ENCODE measurements around the gene CCP110. TPM values are rescaled to one million over a fixed set of nuclear protein-coding genes. Genes with fewer than 3 reads are reported as not detected.
A peak's percentile ranks its signal among the peaks of the same experiment; 100 is the strongest.
"Not testable (repeated sequence)": the region's sequence is repeated elsewhere in the genome, so short reads cannot be mapped to it uniquely, and the experiment has no call there.

The CCP110 gene
- total RNA-seq, 1 donor from 2014 or later: 36.9 TPM

DNA sequence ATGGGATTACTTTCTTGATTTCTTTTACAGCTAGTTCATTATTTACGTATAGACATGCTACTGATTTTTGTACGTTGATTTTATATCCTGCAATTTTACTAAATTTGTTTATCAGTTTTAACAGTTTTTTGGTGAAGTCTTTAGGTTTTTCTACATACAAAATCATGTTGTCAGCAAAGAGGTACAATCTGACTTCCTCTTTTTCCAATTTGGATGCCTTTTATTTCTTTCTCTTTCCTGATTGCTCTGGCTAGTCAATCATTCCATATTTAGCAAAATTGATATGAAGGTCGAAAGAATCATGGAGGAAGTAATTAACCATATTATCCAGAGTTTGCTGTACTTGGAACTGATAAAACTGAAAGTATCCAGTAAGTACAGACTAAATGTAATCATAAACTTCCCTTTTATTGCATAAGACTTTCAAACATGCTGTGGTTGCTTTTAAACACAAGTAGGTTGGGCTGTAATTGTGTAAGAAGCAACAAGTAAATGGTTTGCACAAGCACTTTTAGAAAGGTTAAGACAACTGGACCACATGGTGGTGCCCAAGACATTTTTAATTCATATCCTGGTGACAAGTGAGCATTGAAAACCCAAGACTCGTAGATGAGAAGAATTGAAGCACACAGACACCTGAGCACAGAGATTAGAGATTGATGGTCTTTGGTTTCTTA, 10.2 kb upstream of the CCP110 start:
- no peak for DNase-seq

DNA sequence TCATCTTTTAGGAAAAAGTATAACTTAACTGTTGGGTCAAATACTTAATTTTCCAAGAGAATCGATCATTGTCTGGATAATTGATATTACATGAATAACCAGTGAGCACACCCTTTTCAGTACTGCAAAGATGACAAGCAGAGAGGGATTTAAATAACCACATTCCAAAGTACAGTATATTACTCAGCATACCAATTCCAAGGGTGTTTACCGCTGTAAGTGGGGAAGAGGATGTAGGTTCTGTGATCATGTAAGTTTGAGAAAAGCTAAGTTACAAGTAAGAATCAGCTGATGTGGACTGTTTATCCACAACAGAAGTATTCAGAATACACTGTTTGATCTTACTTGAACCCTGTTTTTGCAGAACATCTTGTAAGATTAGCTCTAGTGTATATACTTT, 8.0 kb upstream of the CCP110 start:
- DNase-seq: no peak

DNA sequence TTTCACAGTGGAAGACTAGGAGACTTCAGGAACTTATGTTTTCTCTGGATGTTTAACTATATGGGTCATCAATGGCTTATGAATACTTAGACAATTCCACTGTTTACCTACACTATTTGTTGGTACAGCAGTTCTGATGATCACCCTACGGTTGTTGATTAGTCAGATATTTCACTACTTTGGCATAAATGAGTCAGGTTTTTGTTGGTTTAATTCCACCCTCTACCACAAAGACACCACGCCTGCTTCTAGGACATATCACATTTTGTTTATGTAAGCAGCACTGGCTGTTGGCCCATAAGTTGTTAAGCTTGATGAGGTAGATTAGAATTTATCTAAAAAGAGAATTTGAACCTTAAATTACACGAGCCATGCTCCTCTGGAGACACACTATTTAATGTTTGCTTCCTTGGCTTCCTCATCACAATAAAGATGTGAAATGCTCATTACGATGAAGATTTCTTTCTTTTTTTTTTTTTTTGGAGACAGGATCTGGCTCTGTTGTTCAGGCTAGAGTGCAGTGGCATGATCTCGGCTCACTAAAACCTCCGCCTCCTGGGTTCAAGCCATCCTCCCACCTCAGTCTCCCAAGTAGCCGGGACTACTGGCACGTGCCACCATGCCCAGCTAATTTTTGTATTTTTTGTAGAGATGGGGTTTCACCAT, 6.2 kb upstream of the CCP110 start:
- DNase-seq: no peak

- DNase-seq: no peak
Observed at GRCh38 chr16:19518388-19518787, 5.4 kb upstream of the CCP110 start.

DNA sequence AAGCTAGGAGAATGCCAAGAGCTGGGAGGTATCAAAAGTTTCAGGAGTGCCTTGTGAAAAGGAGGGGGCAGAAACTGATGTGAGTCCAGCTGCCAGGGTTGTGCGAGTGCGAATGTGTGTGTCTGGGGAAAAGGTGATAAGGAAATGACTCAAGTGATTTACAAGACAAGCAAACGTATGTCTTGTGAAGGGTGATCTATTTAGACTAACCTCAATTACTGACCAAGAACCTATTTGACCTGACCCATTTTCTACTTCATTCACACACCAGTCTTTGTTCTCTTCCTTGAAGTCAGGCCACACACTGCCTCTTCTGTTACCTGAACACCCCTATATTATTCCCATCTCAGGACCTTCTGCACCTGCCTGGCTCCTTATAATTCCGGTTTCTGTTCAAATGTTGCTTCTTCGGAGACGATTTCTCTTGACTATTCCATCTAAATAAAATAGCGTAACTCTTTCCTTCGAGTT, 2.8 kb upstream of the CCP110 start:
- peak; percentile 24 for DNase-seq

DNA sequence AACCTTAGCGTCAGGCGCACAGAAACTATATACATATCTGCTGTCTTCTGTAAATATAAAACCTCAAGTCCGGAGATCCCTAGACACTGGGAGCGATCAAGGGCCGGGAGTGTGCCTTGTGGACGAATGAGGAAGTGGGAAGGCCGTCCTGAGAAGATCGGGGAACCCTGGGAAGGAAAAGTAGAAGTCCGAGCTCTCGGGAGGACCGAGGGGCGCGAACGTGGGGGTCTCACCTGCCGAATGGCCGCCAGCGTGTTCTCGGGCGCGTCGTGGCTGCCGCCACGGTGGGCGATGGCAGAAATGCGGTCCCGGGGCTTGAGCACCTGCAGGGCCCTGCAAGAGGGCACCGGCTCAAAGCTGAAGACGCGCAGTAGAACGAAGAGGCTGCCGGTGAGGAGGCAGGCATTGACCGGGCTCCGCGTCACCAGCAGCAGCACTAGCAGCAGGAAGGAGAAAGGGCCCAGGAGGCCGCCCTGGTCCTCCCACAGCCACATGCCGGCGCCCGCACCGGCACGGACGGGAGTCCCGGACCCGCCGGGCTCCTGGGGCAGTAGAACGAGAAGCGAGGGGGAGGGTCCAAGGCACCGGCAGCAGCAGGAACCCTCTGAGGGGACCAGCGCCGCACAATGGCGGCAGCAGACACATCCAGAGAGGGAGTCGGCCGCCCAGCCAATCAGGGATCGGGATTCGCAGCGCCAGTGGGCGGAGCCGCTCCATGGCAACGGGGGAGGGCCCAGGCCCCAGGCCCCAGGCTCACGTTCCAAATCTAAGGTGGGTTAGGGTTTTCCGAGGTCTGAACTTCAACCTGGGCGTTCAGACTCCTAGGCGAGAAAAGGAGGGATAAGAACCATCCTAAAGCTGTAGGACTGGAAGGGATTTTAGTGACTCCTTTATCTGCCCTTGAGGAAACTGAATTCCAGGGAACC, 2.0 kb upstream of the CCP110 start, which contains the start of gene GDE1:
Gene GDE1, minus strand, starts transcription at position 628 of the 926 bp plus-strand sequence. Its CDS starts 134 bp downstream, at position 494.
- peak; percentile 97 for DNase-seq

GRCh38 chr16:19522397-19522732, 1.4 kb upstream of the CCP110 start:
- DNase-seq: no peak

DNA sequence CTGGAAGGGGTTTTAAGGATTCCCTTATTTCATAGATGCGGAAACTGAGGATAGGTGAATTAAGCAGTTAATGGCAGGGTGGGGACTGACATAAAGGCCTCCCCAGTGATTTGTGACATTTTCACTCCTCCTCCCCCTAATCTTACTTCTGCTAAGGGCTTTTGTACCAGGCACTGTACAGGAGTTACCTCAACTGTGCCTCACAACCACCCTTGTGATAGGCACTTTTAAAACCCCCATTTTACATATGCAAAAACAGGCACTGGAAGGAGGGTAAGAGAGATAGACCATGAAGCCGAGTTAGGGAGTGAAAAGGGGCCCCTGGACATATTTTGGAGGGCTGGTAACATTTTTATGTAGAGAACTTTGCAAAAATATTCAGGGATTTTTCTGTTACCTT, 982 bp upstream of the CCP110 start:
- no peak for DNase-seq

- DNase-seq: no peak
Observed at GRCh38 chr16:19523184-19523558, 571 bp upstream of the CCP110 start.

DNA sequence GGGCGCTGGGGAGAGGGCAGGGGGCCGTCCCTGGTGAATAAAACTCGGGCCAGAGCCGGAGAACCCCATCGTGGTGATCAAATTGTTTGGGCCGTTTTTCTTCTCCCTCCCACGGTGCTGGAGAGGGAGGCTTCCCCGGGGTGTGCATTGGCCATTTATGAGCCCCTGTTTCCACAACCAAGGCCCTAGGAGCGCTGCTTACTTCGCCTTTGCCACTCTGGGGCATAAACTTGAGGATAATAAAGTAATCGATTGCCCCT, 544 bp downstream of the CCP110 start:
- no peak for DNase-seq

GRCh38 chr16:19524616-19525384, 1.1 kb downstream of the CCP110 start:
- peak; percentile 45 for DNase-seq

DNA sequence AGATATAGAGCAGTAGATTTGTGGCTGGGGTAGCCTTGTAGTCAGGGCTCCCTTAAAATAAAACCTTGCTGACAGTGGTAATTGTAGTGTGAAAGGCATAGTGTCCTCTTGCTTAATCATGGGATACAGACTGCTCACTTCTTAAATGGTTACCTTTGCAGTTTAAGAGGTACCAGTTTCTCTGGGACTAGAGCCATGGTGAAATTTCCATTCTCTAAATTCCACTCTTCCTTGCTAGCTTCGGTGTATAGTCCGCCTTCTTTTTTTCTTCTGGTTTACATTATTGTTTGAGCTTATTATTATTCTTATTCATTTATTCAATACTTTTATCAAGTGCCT, 1.6 kb downstream of the CCP110 start:
- DNase-seq: no peak

GRCh38 chr16:19527161-19527560, 3.4 kb downstream of the CCP110 start:
- no peak for DNase-seq

DNA sequence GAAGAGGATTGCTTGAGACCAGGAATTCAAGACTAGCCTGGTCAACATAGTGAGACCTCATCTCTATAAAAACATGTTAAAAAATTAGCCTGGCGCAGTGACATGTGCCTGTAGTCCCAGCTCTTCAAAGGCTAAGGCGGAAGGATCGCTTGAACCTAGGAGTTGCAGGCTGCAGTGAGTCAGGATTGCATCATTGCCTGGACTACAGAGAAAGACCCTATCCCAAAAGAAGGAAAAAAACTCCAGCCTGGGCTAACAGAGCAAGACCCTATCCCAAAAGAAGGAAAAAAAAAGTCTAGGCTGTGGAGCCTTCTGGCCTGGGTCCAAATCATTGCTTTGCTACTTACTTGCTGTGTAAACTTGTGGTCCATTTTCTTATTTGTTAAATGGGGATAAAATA, 4.9 kb downstream of the CCP110 start:
- DNase-seq: no peak

DNA sequence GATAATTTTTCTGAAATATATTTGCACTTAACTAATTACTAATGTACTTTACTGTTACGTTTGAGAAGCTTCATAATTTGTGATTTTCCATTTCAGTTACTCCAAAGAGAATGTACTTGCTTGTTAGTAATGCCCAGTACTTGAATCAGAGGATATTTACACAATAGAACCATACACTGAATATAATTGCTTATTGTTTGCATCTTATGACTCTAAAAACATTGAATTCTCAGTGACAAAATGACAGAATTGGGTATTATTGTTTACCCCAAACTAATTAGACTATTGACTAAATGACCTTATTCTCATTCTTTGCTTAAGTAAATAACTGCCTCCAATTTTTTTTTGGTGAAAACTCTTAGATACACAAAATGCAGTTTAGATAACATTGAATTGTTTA, 8.9 kb downstream of the CCP110 start:
- DNase-seq: no peak

- DNase-seq: no peak
Observed at GRCh38 chr16:19540241-19540970, 16.7 kb downstream of the CCP110 start.

- DNase-seq: peak; percentile 28
Observed at GRCh38 chr16:19542138-19542821, 18.5 kb downstream of the CCP110 start.

GRCh38 chr16:19543278-19543996, 19.7 kb downstream of the CCP110 start:
- DNase-seq: not testable (repeated sequence)

GRCh38 chr16:19548144-19548543, 24.4 kb downstream of the CCP110 start:
- DNase-seq: no peak

GRCh38 chr16:19549673-19550072, 25.9 kb downstream of the CCP110 start:
- no peak for DNase-seq
